HG03175 (cell line): ENCODE measurements around the gene RHOH.
"Not testable (repeated sequence)": the region's sequence is repeated elsewhere in the genome, so short reads cannot be mapped to it uniquely, and the experiment has no call there.

Experiments
- ATAC-seq: cut with Tn5 transposase; IDR thresholded peaks from one replicate; pipeline ENCODE4 v1.9.1; 2021; ENCODE audit warnings: mild to moderate bottlenecking, moderate library complexity; ENCODE audit not compliant: unreplicated experiment

RHOH gene

DNA sequence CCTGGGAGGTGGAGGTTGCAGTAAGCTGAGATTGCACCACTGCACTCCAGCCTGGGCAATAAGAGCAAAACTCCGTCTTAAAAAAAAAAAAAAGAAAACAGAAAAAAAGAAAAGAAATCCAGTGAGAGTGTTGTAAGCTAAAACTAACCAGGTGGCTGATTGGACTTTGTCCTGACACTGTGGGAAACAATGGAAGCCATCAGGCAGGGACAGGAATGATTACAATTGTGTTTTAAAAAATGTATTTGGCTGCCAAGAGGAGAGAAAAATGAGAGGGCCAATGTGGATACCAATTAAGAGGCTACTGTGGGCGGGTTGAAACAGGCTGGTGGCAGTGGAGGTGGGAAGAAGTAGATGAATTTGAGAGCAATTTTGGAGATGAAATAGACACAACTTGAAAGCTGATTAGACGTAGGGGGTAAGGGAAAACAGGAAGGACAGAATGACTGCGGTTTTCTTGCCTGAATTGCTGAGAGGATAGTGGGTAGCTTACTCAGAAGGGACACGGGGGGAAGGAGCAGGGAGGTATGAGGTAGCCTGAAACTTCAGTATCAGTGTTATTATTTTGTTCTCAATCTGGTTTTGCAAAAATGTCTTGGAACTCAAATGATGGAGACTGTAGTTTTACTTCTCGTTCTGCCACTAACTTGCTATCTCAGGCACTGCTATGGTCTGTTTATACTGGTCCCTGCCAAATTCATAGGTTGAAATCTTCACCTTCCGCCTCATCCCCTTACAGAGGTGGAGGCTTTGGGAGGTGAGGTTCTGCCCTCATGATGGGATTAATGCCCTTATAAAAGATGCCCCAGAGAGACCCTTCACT lies 92.7 kb downstream of the RHOH start:
- no peak for ATAC-seq

DNA sequence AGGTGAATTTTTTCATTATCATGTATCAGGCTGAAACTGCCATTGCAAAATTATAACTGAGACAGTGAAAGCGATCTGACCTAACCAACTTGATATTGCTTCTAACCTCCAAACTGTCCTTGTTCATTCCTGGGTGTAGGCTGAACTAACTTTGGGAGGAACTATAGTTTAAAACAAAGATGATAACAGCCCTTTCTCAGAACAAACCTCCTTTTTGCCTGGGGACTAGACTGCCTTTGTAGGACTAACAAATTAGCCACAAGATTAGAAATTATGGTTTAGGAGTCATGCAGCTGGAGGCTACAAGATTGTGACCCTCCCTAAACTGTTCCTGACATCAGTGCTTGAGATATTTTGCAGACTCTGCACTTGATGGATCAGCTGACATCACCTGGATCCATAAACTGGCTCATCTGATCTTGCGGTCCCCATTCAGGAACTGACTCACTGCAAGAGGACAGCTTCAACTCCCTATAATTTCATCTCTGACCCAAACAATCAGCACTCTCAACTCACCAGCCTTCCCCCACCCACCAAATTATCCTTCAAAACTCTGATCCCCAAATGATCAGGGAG lies 93.9 kb downstream of the RHOH start:
- ATAC-seq = not testable (repeated sequence)

DNA sequence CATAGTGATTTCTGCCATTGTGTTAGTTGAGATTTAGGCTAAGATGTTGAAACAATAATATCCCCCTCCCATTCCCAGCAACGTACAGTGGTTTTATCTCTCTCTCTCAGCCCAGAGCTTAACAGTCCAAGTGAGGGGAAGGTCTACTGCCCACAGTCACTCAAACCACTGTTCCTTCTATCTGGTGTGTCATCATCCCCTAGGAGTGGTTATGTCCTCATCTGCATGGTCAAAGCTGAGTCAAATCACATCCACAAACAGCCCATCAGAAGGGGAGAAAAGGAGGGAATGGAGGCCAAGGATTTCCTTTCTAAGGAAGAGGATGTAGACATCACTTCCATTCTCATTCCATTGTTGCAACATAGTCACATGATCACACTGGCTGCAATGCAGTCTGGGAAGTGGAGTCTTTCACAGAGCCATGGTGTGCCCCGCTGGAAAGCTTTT lies 95.5 kb downstream of the RHOH start:
- no peak for ATAC-seq

DNA sequence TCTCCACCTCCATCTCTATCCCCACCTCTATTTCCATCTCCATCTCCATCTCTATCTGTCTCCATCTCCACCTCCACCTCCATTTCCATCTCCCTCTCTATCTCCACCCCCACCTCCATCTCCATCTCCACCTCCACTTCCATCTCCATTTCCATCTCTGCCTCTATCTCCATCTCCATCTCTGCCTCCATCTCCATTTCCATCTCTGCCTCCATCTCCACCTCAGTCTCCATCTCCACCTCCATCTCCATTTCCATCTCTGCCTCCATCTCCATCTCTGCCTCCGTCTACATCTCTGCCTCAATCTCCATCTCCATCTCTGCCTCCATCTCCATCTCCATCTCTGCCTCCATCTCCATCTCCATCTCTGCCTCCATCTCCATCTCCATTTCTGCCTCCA lies 97.5 kb downstream of the RHOH start:
- ATAC-seq = no peak

DNA sequence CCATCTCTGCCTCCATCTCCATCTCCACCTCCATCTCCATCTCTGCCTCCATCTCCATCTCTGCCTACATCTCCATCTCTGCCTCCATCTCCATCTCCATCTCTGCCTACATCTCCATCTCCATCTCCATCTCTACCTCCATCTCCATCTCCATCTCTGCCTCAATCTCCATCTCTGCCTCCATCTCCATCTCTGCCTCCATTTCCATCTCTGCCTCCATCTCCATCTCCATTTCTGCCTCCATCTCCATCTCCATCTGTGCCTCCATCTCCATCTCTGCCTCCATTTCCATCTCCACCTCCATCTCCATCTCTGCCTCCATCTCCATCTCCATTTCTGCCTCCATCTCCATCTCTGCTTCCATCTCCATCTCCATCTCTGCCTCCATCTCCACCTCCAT lies 98.2 kb downstream of the RHOH start:
- not testable (repeated sequence) for ATAC-seq

DNA sequence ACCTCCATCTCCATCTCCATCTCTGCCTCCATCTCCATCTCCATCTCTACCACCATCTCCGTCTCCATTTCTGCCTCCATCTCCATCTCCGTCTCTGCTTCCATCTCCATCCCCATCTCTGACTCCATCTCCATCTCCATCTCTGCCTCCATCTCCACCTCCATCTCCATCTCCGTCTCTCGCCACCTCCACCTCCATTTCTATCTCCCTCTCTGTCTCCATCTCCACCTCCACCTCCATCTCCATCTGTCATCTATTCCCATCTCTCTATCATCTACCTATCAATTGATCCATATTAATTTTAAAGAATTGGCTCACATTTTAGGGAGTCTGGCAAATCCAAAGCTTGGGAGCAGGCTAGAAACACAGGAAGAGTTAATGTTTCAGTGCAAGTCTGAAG lies 98.7 kb downstream of the RHOH start:
- no peak for ATAC-seq
